Ovary (tissue), 9 donors: ENCODE measurements around the gene COL23A1. TPM values are rescaled to one million over a fixed set of nuclear protein-coding genes. Genes with fewer than 3 reads are reported as not detected.

Experiments used
- DNase-seq, 5 donors: peaks; one replicate each; pipeline ENCODE4 v3.0.0-alpha.2; 2019 to 2020
- H3K27ac ChIP-seq, 2 donors: fragments of 200-600 bp; one replicate each; pipeline versions ENCODE4 v1.5.1 to v1.8.0; 2019 to 2022
- H3K27me3 ChIP-seq: fragments of 200-600 bp; one replicate; pipeline ENCODE4 v1.8.0; 2022
- H3K36me3 ChIP-seq: fragments of 200-600 bp; sonication (generic); one replicate; pipeline ENCODE4 v1.5.1; 2019
- H3K4me1 ChIP-seq: one replicate; pipeline ENCODE4 v1.8.1; 2013; ENCODE audit warnings: mild to moderate bottlenecking, moderate library complexity; ENCODE audit not compliant: insufficient read depth
- H3K4me3 ChIP-seq: fragments of 200-600 bp; sonication (generic); one replicate; pipeline ENCODE4 v1.5.1; 2017
- H3K9me3 ChIP-seq, 2 donors: fragments of 200-600 bp in 1 of 2; sonication (generic) in 1 of 2; one replicate each; pipeline versions ENCODE4 v1.5.1 to v1.8.1; 2013 to 2019; ENCODE audit warnings: mild to moderate bottlenecking in 1 of 2, moderate library complexity in 1 of 2
- EP300 ChIP-seq: sonication (generic); formaldehyde crosslinking; IDR thresholded peaks from one replicate; pipeline ENCODE4 v1.6.1; 2017; ENCODE audit warnings: antibody characterized with exemption
- POLR2A ChIP-seq: fragments of 450-650 bp; IDR thresholded peaks from one replicate; pipeline ENCODE4 v1.6.1; 2017; ENCODE audit warnings: antibody characterized with exemption, mild to moderate bottlenecking, moderate library complexity
- WGBS, 3 donors: extraction: QIAGEN DNeasy Blood & Tissue Kit in 1 of 3; methylation state at CpG; one replicate each; pipeline versions ENCODE4 v1.1.5 to v1.1.7; 2013 to 2017; 5-methylcytosine and 5-hydroxymethylcytosine counted together
- intact Hi-C, 4 donors: fragments of 100-400 bp; cut with DNase I; formaldehyde crosslinking; loops; one replicate each; pipeline versions ENCODE4 v1.11.0 to v1.15.1; 2022 to 2023
- polyA plus RNA-seq, 2 donors: library from polyadenylated mRNA; stranded (reverse); fragments of 200-250 nt in 1 of 2; fragments of 350-450 nt in 1 of 2; fragmentation: Illumina TruSeq in 1 of 2; extraction: RNeasy Lipid Tissue Mini Kit (QIAGEN cat#74804) in 1 of 2; gene quantifications; one replicate each; pipeline ENCODE4 v1.2.3, GENCODE V29; 2013 to 2014
- total RNA-seq, 7 donors: library from RNA; depleted of rRNA in 2 of 7; stranded (reverse); fragments of >200 nt in 2 of 7; fragmentation: NEBNext Ultra II Directional in 3 of 7; extraction: Animal tissue kit (Norgen Biotek cat#: 25700) in 3 of 7; gene quantifications; one replicate each; pipeline versions ENCODE4 v1.1.0 to v1.2.4, GENCODE V29; 2016 to 2023
- TF ChIP-seq, protein P1 (sequence below), 3 donors: fragments of 450-650 bp in 2 of 3; fragments of 200-600 bp in 1 of 3; IDR thresholded peaks; one replicate each; pipeline versions ENCODE4 v1.5.1 to v1.8.0; 2016 to 2022; ENCODE audit warnings: antibody characterized with exemption in 3 of 3, mild to moderate bottlenecking in 1 of 3
- donor health status: DM: no; HTN: no; CAD: no; lungs with moderate emphysema.
- donor health status: DM: no; HTN: no; CAD: no.
- donor health status: Bipolar disorder and iron deficiency.
- donor health status: DM: yes; HTN: yes; CAD: no.
- donor health status: DM: no; HTN: no; CAD: no.
- donor health status: DM: yes; HTN: yes; CAD: no.

Gene COL23A1
- total and polyA plus RNA-seq, 9 donors = 0.13 to 0.92 (median 0.39) TPM; not detected in 1

DNA sequence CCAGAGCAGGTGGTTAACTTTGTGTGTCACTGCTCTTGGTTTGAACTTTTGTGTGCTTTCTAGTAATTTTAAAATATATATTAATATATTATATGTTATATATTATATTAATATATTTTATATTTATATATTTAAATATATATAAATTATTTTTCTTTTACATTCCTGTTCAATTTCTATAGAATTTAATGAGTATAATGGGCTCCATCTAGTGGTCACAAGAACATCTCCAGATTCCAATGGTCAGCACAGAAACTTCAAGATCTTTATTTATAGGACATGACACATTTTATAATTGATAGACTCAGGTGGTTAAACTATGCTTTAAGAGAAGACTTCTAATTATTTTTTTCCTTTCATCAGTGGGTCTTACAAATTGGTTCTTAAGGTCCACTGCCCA is 39.1 kb downstream of the COL23A1 start:
- Histone ChIP-seq H3K36me3 (no peaks in the 10 kb centered on the region), H3K27ac (no peak overlapping the region), H3K4me1 (no peaks in the 10 kb centered on the region), H3K27me3 (no peaks in the 10 kb centered on the region), H3K4me3 (no peak overlapping the region), H3K9me3 (no peaks in the 10 kb centered on the region)
- no peak for DNase-seq
- intact Hi-C loops = loop anchor here (5.0 to 10.0 kb wide), 3 partner anchors 266 to 274 kb away; no protein-coding TSS in a partner anchor
- TF ChIP-seq POLR2A (no peak), EP300 (no peak)
- TF ChIP-seq, protein P1, sequence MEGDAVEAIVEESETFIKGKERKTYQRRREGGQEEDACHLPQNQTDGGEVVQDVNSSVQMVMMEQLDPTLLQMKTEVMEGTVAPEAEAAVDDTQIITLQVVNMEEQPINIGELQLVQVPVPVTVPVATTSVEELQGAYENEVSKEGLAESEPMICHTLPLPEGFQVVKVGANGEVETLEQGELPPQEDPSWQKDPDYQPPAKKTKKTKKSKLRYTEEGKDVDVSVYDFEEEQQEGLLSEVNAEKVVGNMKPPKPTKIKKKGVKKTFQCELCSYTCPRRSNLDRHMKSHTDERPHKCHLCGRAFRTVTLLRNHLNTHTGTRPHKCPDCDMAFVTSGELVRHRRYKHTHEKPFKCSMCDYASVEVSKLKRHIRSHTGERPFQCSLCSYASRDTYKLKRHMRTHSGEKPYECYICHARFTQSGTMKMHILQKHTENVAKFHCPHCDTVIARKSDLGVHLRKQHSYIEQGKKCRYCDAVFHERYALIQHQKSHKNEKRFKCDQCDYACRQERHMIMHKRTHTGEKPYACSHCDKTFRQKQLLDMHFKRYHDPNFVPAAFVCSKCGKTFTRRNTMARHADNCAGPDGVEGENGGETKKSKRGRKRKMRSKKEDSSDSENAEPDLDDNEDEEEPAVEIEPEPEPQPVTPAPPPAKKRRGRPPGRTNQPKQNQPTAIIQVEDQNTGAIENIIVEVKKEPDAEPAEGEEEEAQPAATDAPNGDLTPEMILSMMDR (IDR thresholded peaks at IDR 0.05) = no peak

DNA sequence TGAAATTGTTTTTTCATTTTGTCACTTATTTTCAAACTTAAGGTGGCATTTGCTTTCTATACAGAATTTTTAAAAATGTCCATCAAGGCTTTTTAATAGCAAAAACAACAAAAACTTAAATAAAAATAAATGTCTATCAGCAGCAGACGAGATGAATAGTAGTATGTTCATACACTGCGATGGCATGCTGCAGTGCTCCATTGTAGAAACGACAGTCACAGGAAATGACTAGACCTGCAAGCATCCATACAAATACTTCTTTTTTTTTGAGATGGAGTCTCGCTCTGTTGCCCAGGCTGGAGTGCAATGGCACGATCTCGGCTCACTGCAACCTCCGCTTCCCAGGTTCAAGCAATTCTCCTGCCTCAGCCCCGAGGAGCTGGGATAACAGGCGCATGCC is 41.4 kb downstream of the COL23A1 start:
- Histone ChIP-seq H3K4me3 (no peak overlapping the region), H3K27me3 (no peaks in the 10 kb centered on the region), H3K27ac (no peak overlapping the region), H3K9me3 (no peaks in the 10 kb centered on the region), H3K36me3 (no peaks in the 10 kb centered on the region), H3K4me1 (no peaks in the 10 kb centered on the region)
- intact Hi-C loops = no loop called here
- no peak for DNase-seq
- no peak for TF ChIP-seq POLR2A
- TF ChIP-seq EP300 = no peak
- TF ChIP-seq, protein P1 (IDR thresholded peaks at IDR 0.05) = no peak
- WGBS, 3 donors = 84 to 86% (median 85%) methylated on average over 9 of the region's 9 CpGs

DNA sequence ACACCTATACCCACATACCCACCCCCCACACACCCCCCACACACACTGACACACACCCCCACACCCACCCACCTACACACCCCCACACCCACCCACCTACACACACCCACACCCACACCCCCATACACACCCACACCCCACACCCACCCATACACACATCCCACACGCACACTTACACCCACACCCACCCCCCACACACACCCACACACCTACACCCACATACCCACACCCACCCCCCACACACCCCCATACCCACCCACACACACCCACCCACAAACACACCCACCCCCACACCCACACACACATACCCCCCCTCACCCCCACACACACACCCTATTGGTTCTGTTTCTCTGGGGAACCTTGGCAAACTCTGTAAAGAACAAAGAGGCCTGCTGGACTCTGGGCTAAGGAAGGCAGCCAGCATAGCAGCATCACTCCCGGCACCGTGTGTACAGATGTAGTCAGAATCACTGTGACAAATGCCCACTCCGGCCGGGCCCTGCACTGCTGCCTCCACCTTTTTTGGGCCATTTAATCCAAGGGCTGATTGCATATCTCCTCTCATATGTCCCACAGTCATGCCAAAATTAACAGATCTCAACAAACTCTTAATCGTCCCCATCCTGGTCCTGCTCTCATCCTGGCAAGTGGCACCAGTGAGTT is 42.3 kb downstream of the COL23A1 start:
- intact Hi-C loops = no loop called here
- no peaks in the 10 kb centered on the region for H3K9me3 ChIP-seq
- no peaks in the 10 kb centered on the region for H3K4me1 ChIP-seq
- no peak for DNase-seq
- no peak overlapping the region for H3K4me3 ChIP-seq
- TF ChIP-seq POLR2A (no peak), EP300 (no peak)
- TF ChIP-seq, protein P1 (IDR thresholded peaks at IDR 0.05) = no peak
- H3K27ac ChIP-seq = no peak overlapping the region
- H3K36me3 ChIP-seq = no peaks in the 10 kb centered on the region
- H3K27me3 ChIP-seq = no peaks in the 10 kb centered on the region
- 62 to 66% (median 63%) methylated on average over 5 to 6 of the region's 6 CpGs for WGBS, 3 donors

DNA sequence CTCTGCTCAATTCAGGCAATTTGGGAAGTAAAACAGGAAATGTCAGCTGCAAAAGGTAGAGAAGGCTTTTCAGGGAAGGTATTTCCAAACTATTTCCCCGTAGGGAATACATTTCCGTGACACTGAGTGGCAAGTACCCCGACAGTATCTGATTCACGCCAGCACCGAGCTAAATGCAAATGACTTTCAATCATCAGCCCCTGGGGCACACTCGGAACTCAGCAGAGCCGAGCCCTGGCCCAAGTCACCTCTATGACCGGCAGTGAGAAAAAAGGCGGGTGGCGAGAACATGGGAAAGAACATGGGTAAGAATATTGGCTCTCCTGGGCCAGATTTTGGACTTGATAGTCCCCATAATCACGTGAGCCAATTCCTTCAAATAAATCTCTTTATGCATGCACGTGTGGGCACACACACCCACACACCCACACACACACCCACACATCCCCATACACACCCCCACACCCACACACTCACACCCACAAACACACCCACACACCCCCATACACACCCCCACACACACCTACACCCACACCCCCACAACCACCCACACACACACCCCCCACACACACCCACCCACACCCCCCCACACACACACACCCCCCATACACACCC is 43.0 kb downstream of the COL23A1 start:
- intact Hi-C loops = no loop called here
- no peaks in the 10 kb centered on the region for H3K9me3 ChIP-seq
- 79 to 90% (median 84%) methylated on average over 12 of the region's 12 CpGs for WGBS, 3 donors
- H3K27me3 ChIP-seq = no peaks in the 10 kb centered on the region
- H3K27ac ChIP-seq = no peak overlapping the region
- no peaks in the 10 kb centered on the region for H3K4me1 ChIP-seq
- H3K4me3 ChIP-seq = no peak overlapping the region
- no peaks in the 10 kb centered on the region for H3K36me3 ChIP-seq
- TF ChIP-seq POLR2A = no peak
- TF ChIP-seq, protein P1 (IDR thresholded peaks at IDR 0.05) = no peak
- no peak for TF ChIP-seq EP300
- DNase-seq = no peak
